KOPT-K1 (cell line): ENCODE data around the gene URI1.
"Not testable (repeated sequence)": the region's sequence is repeated elsewhere in the genome, so short reads cannot be mapped to it uniquely, and the experiment has no call there.

Source experiments
- H3K27ac ChIP-seq: fragments of 200-600 bp; sonication (generic); 2 replicates; pipeline ENCODE4 v1.5.1; 2016; ENCODE audit warnings: antibody characterized with exemption, mild to moderate bottlenecking, low read depth, low read length; ENCODE audit not compliant: poor library complexity, severe bottlenecking
- H3K36me3 ChIP-seq: fragments of 200-600 bp; sonication (generic); 2 replicates; pipeline ENCODE4 v1.5.1; 2017; ENCODE audit warnings: antibody characterized with exemption, mild to moderate bottlenecking, low read length, moderate library complexity; ENCODE audit not compliant: insufficient read depth
- H3K9me3 ChIP-seq: fragments of 200-600 bp; sonication (generic); 2 replicates; pipeline ENCODE4 v1.5.1; 2017; ENCODE audit warnings: antibody characterized with exemption, low read length, mild to moderate bottlenecking; ENCODE audit not compliant: insufficient read depth, poor library complexity, severe bottlenecking

Gene URI1

GRCh38 chr19:29952177-29952576, 10.1 kb downstream of the URI1 start:
- Histone ChIP-seq H3K9me3 (no peaks in the 10 kb centered on the region), H3K27ac (no peak overlapping the region), H3K36me3 (peaks cover 4% of the 10 kb centered on the region; the same call in 1 of the 2 replicates)

GRCh38 chr19:29952646-29953045, 10.6 kb downstream of the URI1 start:
- Histone ChIP-seq H3K9me3 (no peaks in the 10 kb centered on the region), H3K36me3 (peaks cover 4% of the 10 kb centered on the region; the same call in 1 of the 2 replicates), H3K27ac (no peak overlapping the region)

GRCh38 chr19:29953352-29954247, 11.6 kb downstream of the URI1 start:
- Histone ChIP-seq H3K27ac (no peak overlapping the region), H3K36me3 (peaks cover 4% of the 10 kb centered on the region; the same call in 1 of the 2 replicates), H3K9me3 (no peaks in the 10 kb centered on the region)

DNA sequence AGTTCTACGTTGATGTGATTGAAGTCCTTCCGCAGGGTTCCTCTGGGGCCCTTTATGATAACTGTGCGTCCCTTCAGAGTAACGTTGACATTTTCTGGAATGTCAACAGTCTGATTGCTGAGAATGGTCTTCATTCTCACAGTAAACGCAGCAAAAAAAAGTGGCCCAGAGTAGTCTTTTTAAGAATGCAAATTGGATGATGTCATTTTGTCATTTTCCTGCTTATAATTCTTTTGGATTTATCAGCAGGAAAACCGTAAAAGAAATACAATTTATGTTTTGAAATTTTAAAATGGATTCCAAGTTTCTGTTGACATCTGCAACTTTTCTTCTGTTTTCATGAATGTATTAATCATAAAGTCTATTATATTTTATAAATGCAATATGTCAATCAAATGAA, 14.8 kb downstream of the URI1 start:
- H3K27ac ChIP-seq, result no peak overlapping the region

DNA sequence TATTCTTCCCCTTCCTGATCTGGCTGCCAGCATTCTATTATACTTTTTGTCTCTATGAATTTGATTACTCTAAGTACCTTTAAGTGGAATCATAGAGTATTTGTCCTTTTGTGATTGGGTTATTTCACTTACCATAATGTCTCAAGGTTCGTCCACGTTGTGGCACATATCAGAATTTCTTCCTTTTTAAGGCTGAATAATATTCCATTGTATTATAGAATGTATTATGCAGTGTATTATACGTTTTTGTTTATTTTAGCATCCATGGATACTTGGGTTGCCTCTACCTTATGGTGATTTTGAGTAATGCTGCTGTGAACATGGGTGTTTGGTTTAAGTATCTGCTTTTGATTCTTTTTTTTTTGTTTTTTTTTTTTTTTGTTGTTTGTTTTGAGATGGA, 19.3 kb downstream of the URI1 start:
- no peaks in the 10 kb centered on the region for H3K9me3 ChIP-seq
- H3K27ac ChIP-seq, result no peak overlapping the region
- no peaks in the 10 kb centered on the region for H3K36me3 ChIP-seq

More for the DNA sequence above, 14.8 kb downstream of the URI1 start:
- Histone ChIP-seq H3K36me3 (no peaks in the 10 kb centered on the region), H3K9me3 (no peaks in the 10 kb centered on the region)

- Histone ChIP-seq H3K27ac (no peak overlapping the region), H3K36me3 (no peaks in the 10 kb centered on the region), H3K9me3 (no peaks in the 10 kb centered on the region)
Measured at GRCh38 chr19:29962793-29963192, 20.8 kb downstream of the URI1 start.

- Histone ChIP-seq H3K36me3 (no peaks in the 10 kb centered on the region), H3K9me3 (no peaks in the 10 kb centered on the region), H3K27ac (no peak overlapping the region)
Measured at GRCh38 chr19:29963576-29963975, 21.5 kb downstream of the URI1 start.

DNA sequence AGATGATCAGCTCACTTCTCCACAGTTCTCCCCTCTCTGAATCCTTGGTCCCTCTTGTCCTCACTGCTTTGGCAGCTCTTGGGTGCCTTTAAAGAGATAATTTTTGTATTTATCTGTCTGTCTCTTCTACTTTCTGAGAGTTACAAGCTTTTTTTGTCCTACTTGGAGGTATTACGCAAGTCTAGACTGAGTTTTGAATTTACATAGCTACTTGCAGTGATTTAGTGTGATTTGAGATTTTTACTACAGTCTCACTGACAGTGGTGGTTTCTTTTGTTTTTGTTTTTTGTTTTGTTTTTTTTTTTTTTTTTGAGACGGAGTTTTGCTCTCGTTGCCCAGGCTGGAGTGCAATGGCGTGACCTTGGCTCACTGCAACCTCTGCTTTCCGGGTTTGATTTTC, 22.1 kb downstream of the URI1 start:
- H3K27ac ChIP-seq, result no peak overlapping the region
- H3K9me3 ChIP-seq, result no peaks in the 10 kb centered on the region

DNA sequence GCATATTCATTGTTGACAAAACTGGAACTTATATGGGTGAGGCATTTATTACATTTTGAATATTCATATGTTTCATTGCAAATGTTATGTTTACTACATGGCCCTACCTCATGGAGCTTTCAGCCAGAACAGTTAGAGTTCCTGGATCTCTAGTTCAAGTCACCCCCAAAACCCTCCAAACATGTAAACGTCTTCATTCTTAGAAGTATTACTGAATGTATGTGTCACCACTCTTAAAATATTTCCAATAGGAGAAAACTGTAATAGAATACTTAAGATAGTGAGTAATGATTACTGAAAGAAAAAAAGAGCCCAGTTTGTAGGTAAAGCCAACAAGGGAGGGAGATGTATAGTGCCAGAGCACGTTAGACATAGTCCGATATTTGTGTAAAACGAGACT, 23.5 kb downstream of the URI1 start:
- no peaks in the 10 kb centered on the region for H3K9me3 ChIP-seq
- H3K27ac ChIP-seq, result no peak overlapping the region

More for the DNA sequence above, 22.1 kb downstream of the URI1 start:
- no peaks in the 10 kb centered on the region for H3K36me3 ChIP-seq

DNA sequence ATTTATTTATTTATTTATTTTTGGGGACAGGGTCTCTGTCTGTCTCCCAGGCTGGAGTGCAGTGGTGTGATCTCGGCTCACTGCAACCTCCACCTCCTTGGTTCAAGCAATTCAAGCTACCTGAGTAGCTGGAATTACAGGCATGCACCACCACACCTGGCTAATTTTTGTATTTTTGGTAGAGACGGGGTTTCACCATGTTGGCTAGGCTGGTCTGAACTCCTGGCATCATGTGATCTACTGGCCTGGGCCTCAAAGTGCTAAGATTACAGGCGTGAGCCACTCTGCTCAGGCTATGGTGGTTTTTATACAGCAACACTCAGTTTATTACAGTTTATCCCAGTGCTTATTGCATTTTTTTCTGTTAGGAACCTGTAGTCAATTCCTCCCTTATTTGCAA, 24.1 kb downstream of the URI1 start:
- not testable (repeated sequence) for H3K36me3 ChIP-seq, H3K9me3 ChIP-seq, H3K27ac ChIP-seq

More for the DNA sequence above, 23.5 kb downstream of the URI1 start:
- H3K36me3 ChIP-seq, result no peaks in the 10 kb centered on the region

DNA sequence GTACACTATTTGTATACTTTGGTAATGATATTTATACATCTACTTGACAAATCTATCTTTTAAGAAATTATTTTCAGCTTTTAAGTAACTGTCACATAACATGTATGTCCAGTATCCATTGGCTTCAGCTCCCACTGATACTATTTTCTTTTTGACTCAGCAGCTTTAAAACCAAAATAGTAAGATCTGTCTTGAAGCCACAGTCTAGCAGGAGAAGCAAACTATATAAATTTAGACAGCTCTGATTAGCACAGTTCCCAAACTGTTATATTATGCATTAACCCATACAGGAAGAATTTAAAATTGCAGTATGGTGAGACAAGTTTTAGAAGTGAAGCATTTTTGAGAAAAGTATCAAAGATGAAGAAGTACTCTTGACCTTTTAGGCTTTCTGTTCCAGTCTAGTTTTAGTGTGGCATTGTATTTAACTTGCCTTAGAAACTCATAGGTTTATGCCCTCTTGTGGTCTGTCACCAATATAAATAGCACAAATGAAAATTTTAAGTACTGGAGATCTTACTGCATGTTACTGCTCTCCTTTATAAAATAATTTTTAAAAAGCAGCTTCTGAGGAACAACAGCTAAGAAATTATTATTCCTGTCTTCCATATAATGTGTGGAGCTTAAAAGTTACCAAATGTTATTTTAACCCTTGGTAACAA, 24.7 kb downstream of the URI1 start:
- no peaks in the 10 kb centered on the region for H3K9me3 ChIP-seq
- no peak overlapping the region for H3K27ac ChIP-seq
- no peaks in the 10 kb centered on the region for H3K36me3 ChIP-seq

GRCh38 chr19:29967623-29968022, 25.6 kb downstream of the URI1 start:
- Histone ChIP-seq H3K27ac (no peak overlapping the region), H3K9me3 (no peaks in the 10 kb centered on the region), H3K36me3 (no peaks in the 10 kb centered on the region)

GRCh38 chr19:29969891-29970290, 27.9 kb downstream of the URI1 start:
- H3K27ac ChIP-seq, result no peak overlapping the region
- no peaks in the 10 kb centered on the region for H3K36me3 ChIP-seq
- H3K9me3 ChIP-seq, result no peaks in the 10 kb centered on the region

GRCh38 chr19:29971002-29971401, 29.0 kb downstream of the URI1 start:
- Histone ChIP-seq H3K9me3 (no peaks in the 10 kb centered on the region), H3K36me3 (no peaks in the 10 kb centered on the region), H3K27ac (no peak overlapping the region)

DNA sequence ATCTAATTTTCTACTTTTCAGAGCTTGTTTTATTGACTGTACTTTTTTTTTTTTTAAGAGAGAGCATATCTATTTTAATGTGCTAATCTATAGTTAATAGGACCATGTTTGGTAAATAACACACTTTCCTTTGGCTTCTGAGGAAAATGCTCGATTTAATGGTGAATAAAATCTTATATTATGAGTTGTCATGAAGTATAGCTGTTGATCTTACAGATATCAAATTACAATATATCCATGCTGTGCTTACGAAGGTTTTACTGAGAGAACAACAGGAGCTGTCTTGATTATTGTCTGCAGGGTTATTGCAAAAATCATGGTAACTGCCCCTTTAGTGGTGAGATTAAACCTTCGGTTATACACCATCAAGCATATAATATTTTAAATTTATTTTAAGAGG, 29.6 kb downstream of the URI1 start:
- H3K9me3 ChIP-seq, result no peaks in the 10 kb centered on the region
- H3K27ac ChIP-seq, result no peak overlapping the region
- H3K36me3 ChIP-seq, result no peaks in the 10 kb centered on the region
